Osteoblast (primary cell): ENCODE results near the gene CD8B. TPM values are rescaled to one million over a fixed set of nuclear protein-coding genes. Genes with fewer than 3 reads are reported as not detected.

ENCODE experiments used
- DNase-seq: peaks from one replicate; pipeline ENCODE4 v3.0.0; 2011; ENCODE audit warnings: low spot score, mixed read lengths; ENCODE audit not compliant: insufficient read length; ENCODE audit errors: missing footprints
- H2AFZ ChIP-seq: 2 replicates; pipeline ENCODE4 v1.6.0; 2011; ENCODE audit warnings: mild to moderate bottlenecking, low read length
- H3K27ac ChIP-seq: 2 replicates; pipeline ENCODE4 v1.5.1; 2011; ENCODE audit warnings: mild to moderate bottlenecking, low read depth, low read length, moderate library complexity
- H3K27me3 ChIP-seq: 2 replicates; pipeline ENCODE4 v1.6.0; 2012; ENCODE audit warnings: mild to moderate bottlenecking, control low read depth, inconsistent platforms, low read length, moderate library complexity; ENCODE audit not compliant: insufficient read depth
- H3K36me3 ChIP-seq: 2 replicates; pipeline ENCODE4 v1.5.1; 2011; ENCODE audit warnings: mild to moderate bottlenecking, low read length, control low read depth, moderate library complexity; ENCODE audit not compliant: insufficient read depth
- H3K4me1 ChIP-seq: 2 replicates; pipeline ENCODE4 v1.5.1; 2011; ENCODE audit warnings: mild to moderate bottlenecking, low read length, control low read depth, moderate library complexity; ENCODE audit not compliant: insufficient read depth
- H3K4me2 ChIP-seq: 2 replicates; pipeline ENCODE4 v1.6.0; 2011; ENCODE audit warnings: mild to moderate bottlenecking, low read length; ENCODE audit not compliant: insufficient read depth
- H3K4me3 ChIP-seq: fragments of 200-600 bp; sonication (generic); 3 replicates; pipeline ENCODE4 v1.5.1; 2012; ENCODE audit warnings: mild to moderate bottlenecking, low read length, inconsistent platforms; ENCODE audit not compliant: insufficient read depth
- H3K79me2 ChIP-seq: 2 replicates; pipeline ENCODE4 v1.6.0; 2012; ENCODE audit warnings: mild to moderate bottlenecking, low read length, control low read depth, inconsistent platforms; ENCODE audit not compliant: insufficient read depth
- H3K9me3 ChIP-seq: 2 replicates; pipeline ENCODE4 v1.5.1; 2011; ENCODE audit warnings: low read depth, low read length, control low read depth
- H4K20me1 ChIP-seq: 2 replicates; pipeline ENCODE4 v1.6.0; 2012; ENCODE audit warnings: mild to moderate bottlenecking, low read length, control low read depth; ENCODE audit not compliant: insufficient read depth
- CTCF ChIP-seq: IDR thresholded peaks from 2 replicates; pipeline ENCODE4 v1.5.1; 2011; ENCODE audit warnings: mild to moderate bottlenecking, low read depth, low read length, moderate library complexity; ENCODE audit errors: extremely low read depth
- total RNA-seq: library from RNA; depleted of rRNA; stranded (reverse); fragments of >200 nt; gene quantifications from 2 replicates; pipeline ENCODE4 v1.2.3, GENCODE V29; 2012

Gene CD8B
- total RNA-seq, 1 donor: not detected

- no peak for TF ChIP-seq CTCF
These were observed 29.2 kb downstream of the CD8B start for GRCh38 chr2:86832334-86833096.

GRCh38 chr2:86831537-86831936 is 30.1 kb downstream of the CD8B start:
- H3K4me3 ChIP-seq: no peak overlapping the region
- TF ChIP-seq CTCF: no peak
- H4K20me1 ChIP-seq: no peaks in the 10 kb centered on the region
- peaks cover 9% of the 10 kb centered on the region for H3K27me3 ChIP-seq
- H2AFZ ChIP-seq: no peak overlapping the region
- H3K79me2 ChIP-seq: no peaks in the 10 kb centered on the region
- no peak for DNase-seq
- no peaks in the 10 kb centered on the region for H3K9me3 ChIP-seq
- no peak overlapping the region for H3K4me2 ChIP-seq
- H3K36me3 ChIP-seq: no peaks in the 10 kb centered on the region
- H3K4me1 ChIP-seq: no peaks in the 10 kb centered on the region
- H3K27ac ChIP-seq: no peak overlapping the region

More at GRCh38 chr2:86832334-86833096, 29.2 kb downstream of the CD8B start:
- Histone ChIP-seq H3K4me1 (no peaks in the 10 kb centered on the region), H2AFZ (no peak overlapping the region), H3K9me3 (no peaks in the 10 kb centered on the region), H3K4me3 (no peak overlapping the region), H3K27ac (no peak overlapping the region), H3K79me2 (no peaks in the 10 kb centered on the region), H3K4me2 (no peak overlapping the region), H3K27me3 (peaks cover 9% of the 10 kb centered on the region), H3K36me3 (no peaks in the 10 kb centered on the region), H4K20me1 (no peaks in the 10 kb centered on the region)
- DNase-seq: no peak

- no peak for TF ChIP-seq CTCF
- Histone ChIP-seq H3K4me3 (no peak overlapping the region), H3K27ac (no peak overlapping the region), H3K4me1 (no peaks in the 10 kb centered on the region), H3K4me2 (no peak overlapping the region), H3K9me3 (no peaks in the 10 kb centered on the region), H3K36me3 (no peaks in the 10 kb centered on the region), H2AFZ (no peak overlapping the region), H4K20me1 (no peaks in the 10 kb centered on the region), H3K27me3 (peaks cover 16% of the 10 kb centered on the region), H3K79me2 (no peaks in the 10 kb centered on the region)
- no peak for DNase-seq
These were observed 34.7 kb downstream of the CD8B start for GRCh38 chr2:86826951-86827350.

- Histone ChIP-seq H3K4me1 (no peaks in the 10 kb centered on the region), H2AFZ (no peak overlapping the region), H3K4me3 (no peak overlapping the region), H3K4me2 (no peak overlapping the region), H3K27me3 (peaks cover 9% of the 10 kb centered on the region), H3K27ac (no peak overlapping the region), H3K9me3 (no peaks in the 10 kb centered on the region), H3K79me2 (no peaks in the 10 kb centered on the region), H3K36me3 (no peaks in the 10 kb centered on the region), H4K20me1 (no peaks in the 10 kb centered on the region)
- DNase-seq: no peak
- no peak for TF ChIP-seq CTCF
These were observed 35.8 kb downstream of the CD8B start for GRCh38 chr2:86825693-86826381.
